Measurements from ENCODE around the gene MYO3B.
"Not testable (repeated sequence)": the region's sequence is repeated elsewhere in the genome, so short reads cannot be mapped to it uniquely, and the experiment has no call there.

MYO3B gene

DNA sequence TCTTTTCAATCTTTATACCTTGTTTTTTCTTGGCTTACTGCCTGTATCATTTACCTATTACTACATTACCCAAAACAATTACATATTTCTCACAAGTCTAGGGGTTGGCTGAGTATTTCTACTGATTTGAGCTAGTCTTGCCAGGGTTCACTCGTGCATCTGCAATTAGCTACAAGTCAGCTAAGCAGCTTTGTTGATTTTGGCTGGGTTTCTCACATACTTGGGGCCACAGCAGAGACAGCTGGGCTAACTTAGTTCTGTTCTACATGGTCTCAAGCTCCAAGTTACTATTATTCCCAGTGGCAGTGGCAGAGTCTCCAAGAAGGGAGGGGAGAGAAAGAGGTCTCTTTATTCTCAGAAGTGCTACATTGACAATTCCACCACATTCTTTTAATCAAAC is 482.5 kb downstream of the MYO3B start:
- no peak for DNase-seq

DNA sequence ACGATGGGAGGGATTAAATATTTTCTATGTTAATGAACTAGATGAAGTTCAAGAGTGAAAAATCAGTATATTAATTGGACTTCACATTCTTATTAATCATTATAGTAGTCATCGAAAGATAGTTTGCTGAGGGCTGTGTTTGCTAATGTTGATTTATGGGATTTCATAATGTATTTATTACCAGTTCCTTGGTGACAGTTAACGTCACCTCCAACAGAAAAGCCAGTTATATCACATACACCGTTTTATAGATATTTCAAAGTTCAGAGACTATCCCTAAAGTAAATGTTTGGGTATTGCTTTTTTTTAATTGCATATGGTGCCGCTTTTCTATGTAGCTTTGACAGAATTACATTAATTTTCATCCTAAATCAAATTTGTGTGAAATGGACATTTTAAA is 487.8 kb downstream of the MYO3B start:
- no peak for DNase-seq

DNA sequence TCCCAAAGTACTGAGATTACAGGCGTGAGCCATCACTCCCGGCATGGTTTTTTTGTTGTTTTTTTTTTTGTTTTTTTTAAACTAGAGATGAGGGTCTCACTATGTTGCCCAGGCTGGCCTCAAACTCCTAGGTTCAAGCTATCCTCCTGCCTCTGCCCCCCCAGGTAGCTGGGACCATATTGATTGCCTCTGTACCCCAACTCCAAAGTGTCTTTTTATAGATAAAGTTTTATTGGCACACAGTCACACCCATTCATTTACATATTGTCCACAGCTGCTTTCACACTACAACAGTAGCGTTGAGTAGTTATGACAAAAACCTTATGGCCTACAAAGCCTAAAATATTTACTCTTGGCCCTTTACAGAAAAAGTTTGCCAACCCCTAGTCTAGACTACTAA is 492.0 kb downstream of the MYO3B start:
- DNase-seq, result no peak

DNA sequence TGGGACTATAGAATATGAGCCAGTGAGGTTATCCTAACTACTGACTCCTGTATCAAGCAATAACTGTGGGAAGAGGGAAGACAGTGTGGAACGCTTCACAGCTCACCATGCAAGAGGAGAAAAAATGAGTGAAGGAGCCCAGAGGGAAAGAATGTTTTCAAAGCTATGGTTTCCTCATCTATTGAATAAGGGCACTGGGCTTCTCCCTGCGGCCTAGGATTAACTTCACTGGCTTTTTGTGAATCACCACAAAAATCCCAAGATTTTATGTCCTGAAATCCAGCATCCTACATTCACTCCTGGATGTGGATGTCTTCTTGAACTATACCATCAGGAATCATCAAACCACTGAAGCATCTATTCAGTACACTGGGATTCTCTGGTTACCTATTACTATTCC is 492.7 kb downstream of the MYO3B start:
- no peak for DNase-seq

DNA sequence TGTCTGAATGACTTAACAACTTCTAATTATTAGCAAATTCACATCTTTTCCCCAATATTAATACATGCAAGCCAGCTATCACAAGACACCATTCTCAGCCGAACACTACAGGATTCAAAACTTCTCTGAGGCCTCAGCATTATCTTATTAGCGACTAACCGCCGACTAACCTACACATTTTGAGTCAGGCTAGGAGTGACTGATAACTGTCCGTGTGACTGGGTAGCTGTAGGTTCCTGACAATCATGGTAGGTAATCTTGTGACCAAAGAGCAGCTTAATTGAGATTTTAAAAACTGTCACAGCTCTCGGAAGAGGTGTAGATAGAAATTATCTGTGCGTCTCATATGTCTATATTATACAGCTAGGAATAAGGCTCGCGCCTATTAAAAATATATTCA is 493.1 kb downstream of the MYO3B start:
- no peak for DNase-seq

DNA sequence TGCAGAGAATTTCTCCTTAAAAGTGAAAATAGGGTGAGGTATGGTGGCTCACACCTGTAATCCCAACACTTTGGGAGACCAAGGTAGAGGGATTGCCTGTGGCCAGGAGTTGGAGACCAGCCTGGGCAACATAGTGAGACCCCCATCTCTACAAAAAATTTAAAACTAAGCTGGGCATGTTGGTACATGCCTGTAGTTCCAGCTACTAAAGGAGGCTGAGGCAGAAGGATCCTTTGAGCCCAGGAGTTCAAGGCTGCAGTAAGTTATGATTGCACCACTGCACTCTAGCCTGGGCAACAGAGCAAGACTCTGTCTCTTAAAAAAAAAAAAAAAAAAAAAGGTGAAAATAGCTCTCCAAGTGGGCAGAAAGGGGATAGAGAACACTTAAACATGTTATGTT is 496.3 kb downstream of the MYO3B start:
- not testable (repeated sequence) for DNase-seq

DNA sequence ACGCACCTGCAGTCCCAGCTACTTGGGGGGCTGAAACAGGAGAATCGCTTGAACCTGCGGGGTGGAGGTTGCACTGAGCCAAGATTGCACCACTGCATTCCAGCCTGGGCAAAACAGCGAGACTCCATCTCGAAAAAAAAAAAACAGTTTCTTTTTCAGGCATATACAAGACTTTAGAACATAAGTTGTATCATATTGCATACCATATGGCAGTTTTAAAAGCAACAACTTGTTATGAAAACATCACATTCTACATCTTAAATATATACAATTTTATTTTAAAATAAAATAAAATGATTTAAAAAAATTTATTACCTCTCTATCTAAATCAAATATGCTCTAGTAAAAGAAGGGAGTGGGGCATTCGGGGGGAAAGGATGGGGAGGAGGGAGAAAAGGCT is 497.8 kb downstream of the MYO3B start:
- no peak for DNase-seq

DNA sequence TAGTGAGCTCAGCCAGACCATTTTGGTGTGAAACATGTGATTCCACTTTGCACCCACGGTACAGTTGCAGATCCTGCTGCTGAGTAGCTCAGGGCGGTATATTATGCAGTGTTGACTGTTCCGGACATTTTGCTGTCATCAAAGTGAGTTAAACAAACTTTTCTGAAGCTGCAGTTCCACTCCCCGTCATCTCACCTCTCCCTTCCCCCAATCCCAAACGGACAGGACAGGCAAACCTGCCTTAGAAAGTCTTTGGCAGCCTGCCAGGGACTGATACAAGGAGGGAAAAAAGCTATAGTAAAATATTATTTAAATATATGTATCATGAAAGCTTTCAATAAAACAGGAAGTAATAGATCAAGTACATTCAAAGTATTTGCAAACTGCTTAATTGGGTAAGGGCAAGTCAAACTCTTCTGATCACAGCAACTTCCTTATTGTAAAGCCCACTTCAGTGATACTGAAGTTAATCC is 501.7 kb downstream of the MYO3B start:
- DNase-seq, result no peak

DNA sequence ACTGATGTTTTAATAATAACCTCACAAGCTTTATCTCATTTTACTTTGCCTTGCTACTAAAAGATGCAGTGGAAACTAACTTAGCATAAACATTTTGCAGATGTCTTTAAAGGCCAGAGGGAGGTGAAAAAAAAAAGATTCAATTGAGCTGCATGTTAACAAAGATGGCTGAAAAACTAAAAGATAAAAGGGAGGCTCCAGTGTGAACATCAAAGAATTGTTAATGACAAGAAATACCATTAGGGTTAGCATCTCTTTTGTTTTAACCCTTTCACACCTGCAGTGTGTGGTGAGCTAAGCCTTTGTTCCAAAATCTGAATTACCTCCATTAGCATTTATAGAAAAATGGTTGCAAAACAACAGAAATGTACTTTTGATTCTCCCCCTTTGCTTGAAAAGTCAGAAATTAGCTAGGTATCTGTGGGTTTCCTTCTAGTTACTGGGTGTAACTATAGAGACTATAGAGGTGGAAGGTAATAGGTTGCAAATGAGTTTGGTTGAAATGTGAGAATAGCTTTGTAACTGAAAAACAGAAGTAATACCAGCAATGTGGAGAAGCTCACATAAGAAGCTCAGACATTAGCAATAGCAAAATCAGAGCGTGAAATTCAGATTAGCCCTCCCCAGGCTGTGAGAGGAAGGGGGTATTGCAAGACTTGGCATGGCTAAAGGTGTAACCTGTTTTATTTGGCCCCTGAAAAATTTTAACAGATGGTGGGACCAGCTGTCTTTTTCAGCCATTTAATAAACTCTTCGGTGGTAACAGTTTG is 502.4 kb downstream of the MYO3B start:
- no peak for DNase-seq

DNA sequence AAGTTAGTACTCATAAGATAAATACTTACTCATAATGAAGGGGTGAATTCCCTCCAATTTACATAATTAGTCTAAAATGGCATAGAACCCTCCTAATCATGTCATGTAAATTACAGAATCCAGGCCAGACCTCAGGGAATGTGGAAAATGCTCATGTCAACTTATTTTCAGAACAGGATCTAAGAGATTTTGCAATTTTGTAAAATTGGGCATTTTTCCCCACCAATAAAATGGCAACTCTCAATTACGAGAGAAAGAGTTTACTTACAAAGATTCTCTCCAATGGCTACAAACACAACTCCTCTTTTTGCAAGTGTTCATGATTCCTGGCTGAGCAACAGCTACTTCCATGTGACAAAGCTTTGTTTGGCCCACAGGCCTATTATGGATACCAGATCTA is 503.4 kb downstream of the MYO3B start:
- DNase-seq, result no peak

DNA sequence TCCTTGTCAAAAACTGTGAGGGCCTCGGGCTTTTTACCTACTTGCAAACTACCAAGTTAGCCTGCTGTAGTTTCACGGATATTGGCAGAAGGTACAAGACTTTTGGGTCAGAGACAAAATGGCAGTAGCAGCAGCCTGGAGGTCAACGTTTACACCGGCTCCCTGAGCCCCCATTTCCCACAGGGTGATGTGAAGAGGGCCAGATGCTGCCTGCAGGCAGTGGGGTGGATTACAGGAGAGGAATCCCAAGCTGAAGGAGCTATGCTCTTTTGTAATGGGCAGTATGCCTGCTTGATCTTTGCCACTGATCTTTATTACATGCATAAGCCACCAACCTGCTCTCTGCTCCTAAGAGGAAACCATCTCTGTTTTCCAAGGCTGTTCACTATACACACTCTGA is 507.6 kb downstream of the MYO3B start:
- no peak for DNase-seq

DNA sequence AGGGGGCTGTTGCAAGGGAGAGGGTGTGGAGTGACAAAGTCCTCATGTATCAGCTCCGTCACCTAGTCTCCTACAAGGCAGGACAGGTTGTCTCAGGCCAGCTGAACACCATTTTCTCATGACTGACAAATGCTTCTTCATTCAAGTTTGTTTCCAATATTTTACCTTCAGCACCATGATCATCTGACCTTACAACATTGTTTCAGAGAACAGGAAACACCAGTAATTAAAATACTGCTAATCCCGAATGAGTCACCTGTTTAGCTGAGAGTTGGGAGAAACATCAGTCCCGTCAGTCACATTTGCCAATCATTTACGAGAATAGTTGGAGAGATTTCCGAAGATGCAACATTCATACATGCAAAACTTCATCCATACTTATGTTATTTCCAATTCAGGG is 511.5 kb downstream of the MYO3B start:
- DNase-seq, result no peak

DNA sequence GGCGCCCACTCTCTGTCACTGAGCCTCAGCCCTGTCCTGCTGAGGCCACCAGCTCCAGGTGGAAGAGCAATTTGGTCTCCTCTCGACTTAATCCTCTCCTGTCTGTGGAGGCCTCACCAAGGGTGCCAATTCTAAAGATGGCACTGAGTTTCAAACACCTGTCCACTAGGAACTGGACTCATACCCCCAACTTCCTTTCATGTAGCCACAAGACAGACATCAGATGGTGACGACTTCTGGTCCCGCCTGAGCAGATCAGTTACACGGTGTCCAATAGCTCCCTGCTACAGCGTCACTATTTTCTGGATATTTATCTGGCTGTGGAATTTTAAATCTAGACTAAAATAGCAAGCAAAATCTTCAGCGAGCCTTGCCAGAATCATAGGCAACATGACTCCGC is 512.7 kb downstream of the MYO3B start:
- no peak for DNase-seq

DNA sequence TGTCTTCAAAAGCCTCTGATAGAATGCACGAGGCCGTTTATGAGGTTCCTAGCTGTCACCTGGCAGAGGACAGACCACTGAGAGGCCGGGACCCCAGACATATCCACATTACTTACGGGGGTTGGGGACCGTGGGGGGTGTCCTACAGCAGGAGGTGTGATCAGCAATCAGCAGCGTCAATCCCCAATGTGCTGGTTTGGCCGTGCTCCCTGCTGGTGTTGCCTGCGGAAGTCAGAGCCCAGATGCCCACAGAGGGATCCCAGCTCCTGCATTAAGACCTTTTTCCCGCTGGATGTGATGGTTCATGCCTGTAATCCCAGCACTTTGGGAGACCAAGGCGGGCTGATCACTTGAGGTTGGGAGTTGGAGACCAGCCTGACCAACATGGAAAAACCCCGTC is 516.4 kb downstream of the MYO3B start:
- DNase-seq, result no peak

DNA sequence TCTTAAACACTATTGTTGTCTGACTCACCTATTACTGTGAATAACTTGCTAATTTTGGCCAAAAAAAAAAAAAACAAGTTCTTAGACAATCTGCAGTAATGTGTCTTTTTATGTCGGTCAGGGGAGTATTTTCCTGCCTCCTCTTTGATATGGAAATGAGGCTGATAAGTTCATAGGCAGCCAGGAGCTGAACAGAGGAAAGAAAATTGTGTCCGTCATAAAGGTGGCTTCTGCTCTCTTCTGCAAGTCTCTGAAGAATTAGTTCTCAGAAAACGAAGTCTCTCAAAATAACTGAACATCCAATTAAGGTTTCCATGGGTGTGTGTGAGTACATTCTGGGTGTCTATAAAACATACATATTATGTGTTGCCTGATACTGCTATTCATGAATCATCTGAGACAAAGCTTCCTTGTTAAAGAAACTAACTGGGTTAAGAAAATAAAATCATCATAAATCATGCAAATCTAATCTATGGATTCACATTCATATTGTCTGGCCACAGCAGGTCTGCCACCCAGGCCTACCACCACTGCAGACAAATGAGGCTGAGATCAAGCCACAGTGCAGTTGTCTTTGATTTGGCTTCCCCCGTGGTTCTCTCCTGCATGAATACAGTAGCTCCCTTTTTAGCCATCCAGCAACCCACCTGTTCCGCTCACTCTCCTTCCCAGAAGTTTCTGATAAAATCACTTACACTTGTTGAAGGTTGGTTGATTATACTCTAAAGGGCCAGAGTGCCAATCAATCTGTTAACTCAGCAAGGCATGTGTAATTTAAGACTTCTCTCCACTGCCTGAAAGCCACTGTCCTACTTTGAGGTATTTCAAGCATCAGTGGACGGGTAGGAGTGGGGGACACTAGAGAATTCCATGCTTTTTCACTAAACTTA is 517.8 kb downstream of the MYO3B start:
- DNase-seq, result no peak

DNA sequence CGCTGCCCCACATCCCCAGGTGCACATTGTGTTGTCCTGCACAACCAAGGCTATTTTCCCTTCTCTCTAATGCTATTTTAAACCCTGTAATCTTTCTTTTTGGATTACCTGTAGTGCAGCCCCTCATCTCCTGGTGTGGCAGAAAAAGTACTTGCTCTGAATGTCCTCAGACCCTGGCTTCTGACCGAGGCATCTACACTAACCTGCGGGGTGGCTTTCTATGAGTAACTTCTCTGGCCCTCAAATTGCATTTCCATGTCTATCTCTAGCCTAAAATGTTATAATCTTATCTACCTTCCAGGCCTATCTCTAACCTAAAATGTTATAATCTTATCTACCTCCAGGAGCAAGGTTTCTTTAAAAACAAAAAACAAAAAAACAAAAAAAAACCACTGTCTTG is 519.0 kb downstream of the MYO3B start:
- DNase-seq, result no peak

DNA sequence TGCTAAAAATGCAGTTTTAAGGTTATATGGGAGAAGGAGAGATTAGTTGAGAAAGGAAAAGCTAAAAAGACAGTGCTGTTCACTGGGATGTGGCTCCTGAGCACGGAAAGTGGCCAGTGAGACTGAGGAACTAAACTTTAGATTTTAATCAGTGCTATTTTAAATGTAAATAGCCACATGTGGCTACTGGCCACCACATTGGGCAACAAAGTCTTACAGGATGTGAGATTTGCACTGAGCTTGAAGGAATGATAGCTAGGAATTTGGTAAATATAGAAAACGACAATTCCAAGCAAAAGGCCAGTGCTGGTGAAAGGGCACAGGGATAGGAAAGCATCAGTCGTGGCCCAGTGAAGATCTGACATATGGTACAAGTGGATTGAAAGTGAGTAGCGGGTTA is 523.1 kb downstream of the MYO3B start:
- DNase-seq, result no peak

DNA sequence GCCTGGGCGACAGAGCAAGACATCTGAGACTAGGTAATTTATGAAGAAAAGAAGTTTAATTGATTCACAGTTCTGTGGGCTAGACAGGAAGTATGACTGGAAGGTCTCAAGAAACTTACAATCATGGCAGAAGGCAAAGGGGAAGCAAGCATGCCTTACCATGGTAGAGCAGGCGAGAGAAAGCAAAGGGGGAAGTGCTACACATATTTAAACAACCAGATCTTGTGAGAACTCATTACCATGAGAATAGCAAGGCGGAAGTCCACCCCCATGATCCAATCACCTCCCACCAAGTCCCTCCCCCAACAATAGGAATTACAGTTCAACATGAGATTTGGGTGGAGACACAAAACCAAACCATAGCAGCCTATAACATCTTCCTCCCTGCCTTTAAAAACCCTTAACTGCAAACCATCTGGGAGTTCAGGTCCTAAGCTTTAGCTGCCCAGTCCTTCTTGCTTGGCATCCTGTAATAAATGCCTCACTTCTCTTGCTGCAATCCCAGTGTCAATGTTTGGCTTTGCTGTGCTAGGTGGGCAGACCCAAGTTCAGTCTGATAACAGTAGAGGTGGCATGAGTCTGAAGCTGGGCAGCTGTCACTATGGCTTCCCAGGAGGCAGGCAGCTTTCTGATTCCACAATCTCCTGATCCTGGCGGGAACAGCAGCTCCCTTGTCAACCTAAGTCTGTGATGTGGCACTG is 526.0 kb downstream of the MYO3B start:
- DNase-seq, result no peak
